ENCODE measurements around the gene VPREB1. TPM values are rescaled to one million over a fixed set of nuclear protein-coding genes. Genes with fewer than 3 reads are reported as not detected.

Gene VPREB1
- total RNA-seq, 1 experiment from 2014 or later = not detected

DNA sequence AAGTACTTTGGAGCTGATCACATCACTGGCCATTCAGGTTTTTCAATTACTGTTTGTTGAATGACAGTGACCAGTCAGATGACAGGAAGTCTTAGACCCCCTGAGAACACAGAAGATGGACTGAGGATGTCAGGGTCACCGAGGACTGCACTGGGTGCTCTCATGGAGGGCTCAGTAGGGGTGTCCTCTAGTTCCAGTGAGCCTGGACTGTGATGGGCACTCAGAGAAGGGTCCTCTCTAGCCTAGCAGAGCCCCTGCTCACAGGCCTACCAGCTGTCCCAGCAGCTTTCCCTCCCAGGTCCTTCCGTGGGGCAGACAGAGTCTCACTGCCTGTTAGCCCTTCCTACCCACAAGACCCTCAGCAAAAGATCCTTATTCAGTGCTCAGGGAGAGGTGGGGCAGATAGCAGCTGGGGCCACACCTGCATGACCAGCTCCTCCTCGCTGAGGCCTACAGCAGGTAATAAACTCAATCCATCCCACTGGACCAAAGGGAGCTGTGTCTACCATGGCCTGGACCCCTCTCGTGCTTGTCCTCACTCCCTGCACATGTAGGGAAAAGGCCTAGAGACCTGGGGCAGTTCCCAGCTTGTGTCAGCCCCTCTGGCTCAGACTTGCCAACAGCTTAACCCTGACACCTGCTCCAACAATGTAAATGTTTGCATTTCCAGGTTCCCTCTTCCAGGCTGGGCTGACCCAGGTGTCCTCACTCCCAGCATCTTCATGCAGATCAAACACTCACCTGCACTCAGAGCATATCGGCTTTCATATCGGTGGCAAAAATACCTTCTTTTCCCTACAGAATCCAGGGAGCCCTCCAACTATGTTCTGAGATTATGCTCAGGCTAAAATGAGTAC, 25.2 kb upstream of the VPREB1 start:
- BruUV-seq (replicated peaks) = no TSS peak
- H3K27me3 ChIP-seq (ENCODE audit: insufficient read depth, low read length) = no peaks in the 10 kb centered on the region
- POLR2A ChIA-PET = no interaction called here
- H3K9me2 ChIP-seq (ENCODE audit: insufficient read depth) = no peaks in the 10 kb centered on the region
- H3K36me3 ChIP-seq (ENCODE audit: control insufficient read depth in 1 of 2, insufficient read depth in 2 of 2, low read length in 2 of 2) = no peaks in the 10 kb centered on the region
- H3K4me1 ChIP-seq (ENCODE audit: control insufficient read depth in 1 of 2, insufficient read depth in 2 of 2, low read length in 2 of 2) = no peaks in the 10 kb centered on the region
- H3K27ac ChIP-seq (ENCODE audit: low read depth, low read length) = no peak overlapping the region
- H4K20me1 ChIP-seq (ENCODE audit: insufficient read depth) = no peaks in the 10 kb centered on the region
- H3K4me3 ChIP-seq (replicated peaks in 1 of 2; ENCODE audit: low read depth in 1 of 2, low read length in 2 of 2) = no peak overlapping the region
- RAD21 ChIA-PET (ENCODE audit: low non-redundant PET in 1 of 2, low total read pairs in 2 of 2, uncharacterized antibody in 2 of 2, unreplicated experiment in 2 of 2) = no interaction called here
- no peaks in the 10 kb centered on the region for H3K9me3 ChIP-seq (ENCODE audit: control insufficient read depth in 1 of 2, insufficient read depth in 1 of 2, low read depth in 1 of 2, low read length in 2 of 2)
- DNase-seq (ENCODE audit: low read depth, low spot score) (no peak), ATAC-seq (no peak)
- H3K79me2 ChIP-seq (ENCODE audit: insufficient read depth, low read length) = no peaks in the 10 kb centered on the region
- no peak overlapping the region for H3K4me2 ChIP-seq (ENCODE audit: low read length)
- H3K9ac ChIP-seq (ENCODE audit: low read length) = no peak overlapping the region
- TF ChIP-seq POLR2A (IDR thresholded peaks at IDR 0.05; ENCODE audit: borderline replicate concordance, extremely low read depth, insufficient read depth, insufficient read length) = no peak
- TF ChIP-seq RAD21 (IDR thresholded peaks at IDR 0.05; ENCODE audit: low read depth) = no peak
- no peak for TF ChIP-seq CEBPB (IDR thresholded peaks at IDR 0.05; ENCODE audit: low read depth)
- no peak for TF ChIP-seq JUND (IDR thresholded peaks at IDR 0.05)
- TF ChIP-seq EZH2 (IDR thresholded peaks at IDR 0.05) = no peak
- TF ChIP-seq TCF7L2 (IDR thresholded peaks at IDR 0.05; ENCODE audit: borderline replicate concordance, extremely low read depth, insufficient read depth, insufficient read length) = no peak
- TF ChIP-seq, protein P1, sequence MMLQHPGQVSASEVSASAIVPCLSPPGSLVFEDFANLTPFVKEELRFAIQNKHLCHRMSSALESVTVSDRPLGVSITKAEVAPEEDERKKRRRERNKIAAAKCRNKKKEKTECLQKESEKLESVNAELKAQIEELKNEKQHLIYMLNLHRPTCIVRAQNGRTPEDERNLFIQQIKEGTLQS (IDR thresholded peaks at IDR 0.05) = no peak
- TF ChIP-seq, protein P2, sequence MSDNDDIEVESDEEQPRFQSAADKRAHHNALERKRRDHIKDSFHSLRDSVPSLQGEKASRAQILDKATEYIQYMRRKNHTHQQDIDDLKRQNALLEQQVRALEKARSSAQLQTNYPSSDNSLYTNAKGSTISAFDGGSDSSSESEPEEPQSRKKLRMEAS (IDR thresholded peaks at IDR 0.05) = no peak
- no peak for TF ChIP-seq EZH2phosphoT487 (IDR thresholded peaks at IDR 0.05; ENCODE audit: borderline replicate concordance)
- TF ChIP-seq ZNF274 (IDR thresholded peaks at IDR 0.05; ENCODE audit: low read depth, low read length) = no peak
- no peak for TF ChIP-seq SP1 (IDR thresholded peaks at IDR 0.05; ENCODE audit: low read depth)
- TF ChIP-seq, protein P3, sequence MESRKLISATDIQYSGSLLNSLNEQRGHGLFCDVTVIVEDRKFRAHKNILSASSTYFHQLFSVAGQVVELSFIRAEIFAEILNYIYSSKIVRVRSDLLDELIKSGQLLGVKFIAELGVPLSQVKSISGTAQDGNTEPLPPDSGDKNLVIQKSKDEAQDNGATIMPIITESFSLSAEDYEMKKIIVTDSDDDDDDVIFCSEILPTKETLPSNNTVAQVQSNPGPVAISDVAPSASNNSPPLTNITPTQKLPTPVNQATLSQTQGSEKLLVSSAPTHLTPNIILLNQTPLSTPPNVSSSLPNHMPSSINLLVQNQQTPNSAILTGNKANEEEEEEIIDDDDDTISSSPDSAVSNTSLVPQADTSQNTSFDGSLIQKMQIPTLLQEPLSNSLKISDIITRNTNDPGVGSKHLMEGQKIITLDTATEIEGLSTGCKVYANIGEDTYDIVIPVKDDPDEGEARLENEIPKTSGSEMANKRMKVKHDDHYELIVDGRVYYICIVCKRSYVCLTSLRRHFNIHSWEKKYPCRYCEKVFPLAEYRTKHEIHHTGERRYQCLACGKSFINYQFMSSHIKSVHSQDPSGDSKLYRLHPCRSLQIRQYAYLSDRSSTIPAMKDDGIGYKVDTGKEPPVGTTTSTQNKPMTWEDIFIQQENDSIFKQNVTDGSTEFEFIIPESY (IDR thresholded peaks at IDR 0.05; ENCODE audit: extremely low read depth, insufficient replicate concordance, low read length) = no peak
- no peak for TF ChIP-seq POLR2AphosphoS5 (IDR thresholded peaks at IDR 0.05; ENCODE audit: low read depth, low read length)
- no peak for TF ChIP-seq SRF (IDR thresholded peaks at IDR 0.05; ENCODE audit: low read depth)
- TF ChIP-seq CBX3 (IDR thresholded peaks at IDR 0.05; ENCODE audit: low read depth) = no peak
- TF ChIP-seq, protein P4, sequence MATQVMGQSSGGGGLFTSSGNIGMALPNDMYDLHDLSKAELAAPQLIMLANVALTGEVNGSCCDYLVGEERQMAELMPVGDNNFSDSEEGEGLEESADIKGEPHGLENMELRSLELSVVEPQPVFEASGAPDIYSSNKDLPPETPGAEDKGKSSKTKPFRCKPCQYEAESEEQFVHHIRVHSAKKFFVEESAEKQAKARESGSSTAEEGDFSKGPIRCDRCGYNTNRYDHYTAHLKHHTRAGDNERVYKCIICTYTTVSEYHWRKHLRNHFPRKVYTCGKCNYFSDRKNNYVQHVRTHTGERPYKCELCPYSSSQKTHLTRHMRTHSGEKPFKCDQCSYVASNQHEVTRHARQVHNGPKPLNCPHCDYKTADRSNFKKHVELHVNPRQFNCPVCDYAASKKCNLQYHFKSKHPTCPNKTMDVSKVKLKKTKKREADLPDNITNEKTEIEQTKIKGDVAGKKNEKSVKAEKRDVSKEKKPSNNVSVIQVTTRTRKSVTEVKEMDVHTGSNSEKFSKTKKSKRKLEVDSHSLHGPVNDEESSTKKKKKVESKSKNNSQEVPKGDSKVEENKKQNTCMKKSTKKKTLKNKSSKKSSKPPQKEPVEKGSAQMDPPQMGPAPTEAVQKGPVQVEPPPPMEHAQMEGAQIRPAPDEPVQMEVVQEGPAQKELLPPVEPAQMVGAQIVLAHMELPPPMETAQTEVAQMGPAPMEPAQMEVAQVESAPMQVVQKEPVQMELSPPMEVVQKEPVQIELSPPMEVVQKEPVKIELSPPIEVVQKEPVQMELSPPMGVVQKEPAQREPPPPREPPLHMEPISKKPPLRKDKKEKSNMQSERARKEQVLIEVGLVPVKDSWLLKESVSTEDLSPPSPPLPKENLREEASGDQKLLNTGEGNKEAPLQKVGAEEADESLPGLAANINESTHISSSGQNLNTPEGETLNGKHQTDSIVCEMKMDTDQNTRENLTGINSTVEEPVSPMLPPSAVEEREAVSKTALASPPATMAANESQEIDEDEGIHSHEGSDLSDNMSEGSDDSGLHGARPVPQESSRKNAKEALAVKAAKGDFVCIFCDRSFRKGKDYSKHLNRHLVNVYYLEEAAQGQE (IDR thresholded peaks at IDR 0.05; ENCODE audit: low read depth) = no peak
- no peak for TF ChIP-seq YY1 (IDR thresholded peaks at IDR 0.05; ENCODE audit: extremely low read depth, insufficient replicate concordance, low read depth, low read length)
- TF ChIP-seq FOSL1 (IDR thresholded peaks at IDR 0.05; ENCODE audit: low read depth) = no peak
- TF ChIP-seq, protein P5, sequence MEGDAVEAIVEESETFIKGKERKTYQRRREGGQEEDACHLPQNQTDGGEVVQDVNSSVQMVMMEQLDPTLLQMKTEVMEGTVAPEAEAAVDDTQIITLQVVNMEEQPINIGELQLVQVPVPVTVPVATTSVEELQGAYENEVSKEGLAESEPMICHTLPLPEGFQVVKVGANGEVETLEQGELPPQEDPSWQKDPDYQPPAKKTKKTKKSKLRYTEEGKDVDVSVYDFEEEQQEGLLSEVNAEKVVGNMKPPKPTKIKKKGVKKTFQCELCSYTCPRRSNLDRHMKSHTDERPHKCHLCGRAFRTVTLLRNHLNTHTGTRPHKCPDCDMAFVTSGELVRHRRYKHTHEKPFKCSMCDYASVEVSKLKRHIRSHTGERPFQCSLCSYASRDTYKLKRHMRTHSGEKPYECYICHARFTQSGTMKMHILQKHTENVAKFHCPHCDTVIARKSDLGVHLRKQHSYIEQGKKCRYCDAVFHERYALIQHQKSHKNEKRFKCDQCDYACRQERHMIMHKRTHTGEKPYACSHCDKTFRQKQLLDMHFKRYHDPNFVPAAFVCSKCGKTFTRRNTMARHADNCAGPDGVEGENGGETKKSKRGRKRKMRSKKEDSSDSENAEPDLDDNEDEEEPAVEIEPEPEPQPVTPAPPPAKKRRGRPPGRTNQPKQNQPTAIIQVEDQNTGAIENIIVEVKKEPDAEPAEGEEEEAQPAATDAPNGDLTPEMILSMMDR (IDR thresholded peaks at IDR 0.05 in 2 of 3, conservative IDR thresholded peaks at IDR 0.05 in 1 of 3; ENCODE audit: borderline replicate concordance in 1 of 3, insufficient read depth in 1 of 3, low read depth in 2 of 3, low read length in 2 of 3) = no peak
- intact Hi-C loops (cut with micrococcal nuclease) = no loop called here
- CTCF ChIA-PET = interaction anchor here (1.5 kb wide), 1 partner anchor 9 kb away, joined by 4 read pairs; no protein-coding TSS in a partner anchor
- no peak overlapping the region for H2AFZ ChIP-seq (ENCODE audit: low read depth, low read length, poor library complexity, severe bottlenecking)
